ENCODE measurements around the gene PTOV1.

DNA sequence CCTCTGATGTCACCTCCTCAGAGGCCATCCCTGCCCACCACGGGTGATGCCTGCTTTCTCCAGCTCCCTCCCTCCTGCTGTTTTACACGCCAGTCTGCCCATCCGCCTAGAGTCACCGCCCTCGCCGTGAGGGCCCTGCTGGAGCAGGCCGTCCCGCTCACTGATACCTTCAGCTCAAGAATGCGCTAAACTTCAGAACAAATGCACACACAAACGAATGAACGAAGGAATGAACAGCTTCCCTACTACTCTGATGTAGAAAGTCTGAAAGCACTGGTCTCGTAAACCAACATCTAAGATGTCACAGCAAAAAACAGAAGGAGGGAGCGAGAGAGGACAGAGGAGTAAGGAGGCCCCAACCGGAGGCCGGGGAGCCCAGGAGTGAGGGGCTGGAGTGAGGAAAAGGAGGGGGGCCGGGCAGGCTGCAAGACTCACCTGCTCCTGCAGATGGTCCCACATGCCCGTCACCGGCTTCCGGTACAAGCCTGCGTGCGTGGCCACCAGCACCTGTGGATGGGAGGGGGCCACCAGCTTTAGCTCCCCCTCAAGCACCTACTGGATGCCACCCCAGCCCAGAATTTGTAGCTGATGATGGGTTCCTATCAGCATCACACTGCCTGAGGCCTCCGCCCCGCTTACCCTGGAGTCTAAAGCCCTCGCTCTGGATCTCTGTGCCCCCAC lies 12.4 kb downstream of the PTOV1 start:
- no peak for TF ChIP-seq ELF4 (IDR thresholded peaks at IDR 0.05)
- TF ChIP-seq, protein P1, sequence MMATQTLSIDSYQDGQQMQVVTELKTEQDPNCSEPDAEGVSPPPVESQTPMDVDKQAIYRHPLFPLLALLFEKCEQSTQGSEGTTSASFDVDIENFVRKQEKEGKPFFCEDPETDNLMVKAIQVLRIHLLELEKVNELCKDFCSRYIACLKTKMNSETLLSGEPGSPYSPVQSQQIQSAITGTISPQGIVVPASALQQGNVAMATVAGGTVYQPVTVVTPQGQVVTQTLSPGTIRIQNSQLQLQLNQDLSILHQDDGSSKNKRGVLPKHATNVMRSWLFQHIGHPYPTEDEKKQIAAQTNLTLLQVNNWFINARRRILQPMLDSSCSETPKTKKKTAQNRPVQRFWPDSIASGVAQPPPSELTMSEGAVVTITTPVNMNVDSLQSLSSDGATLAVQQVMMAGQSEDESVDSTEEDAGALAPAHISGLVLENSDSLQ (IDR thresholded peaks at IDR 0.05), result no peak
- TF ChIP-seq FOXK2 (IDR thresholded peaks at IDR 0.05), result no peak
- TF ChIP-seq L3MBTL2 (conservative IDR thresholded peaks at IDR 0.05), result no peak
- TF ChIP-seq SP1 (IDR thresholded peaks at IDR 0.05), result no peak
- no peak for TF ChIP-seq FOXM1 (IDR thresholded peaks at IDR 0.05; ENCODE audit: borderline replicate concordance)
- no peak for TF ChIP-seq CTBP1 (IDR thresholded peaks at IDR 0.05; ENCODE audit: borderline replicate concordance)
- no peak for TF ChIP-seq HDGF (IDR thresholded peaks at IDR 0.05; ENCODE audit: borderline replicate concordance)
- no peak for TF ChIP-seq ARNT (IDR thresholded peaks at IDR 0.05)
- no peak for TF ChIP-seq TARDBP (IDR thresholded peaks at IDR 0.05)

Data from HEK293T (cell line).